Measurements from ENCODE around the gene UNC79. TPM values are rescaled to one million over a fixed set of nuclear protein-coding genes. Genes with fewer than 3 reads are reported as not detected.

The UNC79 gene
- total RNA-seq, 1 donor from 2014 or later: 2.6 TPM

GRCh38 chr14:93712838-93713724, 282.3 kb downstream of the UNC79 start:
- TF ChIP-seq CTCF (IDR thresholded peaks at IDR 0.05; ENCODE audit: unreplicated experiment): no peak
- no peak overlapping the region for H3K4me3 Mint-ChIP-seq (ENCODE audit: low read depth)
- DNase-seq (ENCODE audit: low spot score, unreplicated experiment): no peak
- H3K27ac Mint-ChIP-seq: no peak overlapping the region
- H3K4me1 Mint-ChIP-seq (ENCODE audit: low read depth): peaks cover 3% of the 10 kb centered on the region
- peaks cover 15% of the 10 kb centered on the region for H3K27me3 Mint-ChIP-seq
- H3K9me3 Mint-ChIP-seq (ENCODE audit: low read depth): no peaks in the 10 kb centered on the region
- no peaks in the 10 kb centered on the region for H3K36me3 Mint-ChIP-seq (ENCODE audit: insufficient read depth)

GRCh38 chr14:93713726-93714405, 283.1 kb downstream of the UNC79 start:
- H3K36me3 Mint-ChIP-seq (ENCODE audit: insufficient read depth): no peaks in the 10 kb centered on the region
- peaks cover 3% of the 10 kb centered on the region for H3K4me1 Mint-ChIP-seq (ENCODE audit: low read depth)
- no peak for TF ChIP-seq CTCF (IDR thresholded peaks at IDR 0.05; ENCODE audit: unreplicated experiment)
- no peak overlapping the region for H3K27ac Mint-ChIP-seq
- H3K4me3 Mint-ChIP-seq (ENCODE audit: low read depth): no peak overlapping the region
- no peaks in the 10 kb centered on the region for H3K9me3 Mint-ChIP-seq (ENCODE audit: low read depth)
- DNase-seq (ENCODE audit: low spot score, unreplicated experiment): no peak
- peaks cover 13% of the 10 kb centered on the region for H3K27me3 Mint-ChIP-seq

- Mint-ChIP-seq H3K4me3 (ENCODE audit: low read depth) (no peak overlapping the region), H3K4me1 (ENCODE audit: low read depth) (peaks cover 3% of the 10 kb centered on the region), H3K27ac (no peak overlapping the region), H3K27me3 (peaks cover 11% of the 10 kb centered on the region), H3K36me3 (ENCODE audit: insufficient read depth) (no peaks in the 10 kb centered on the region), H3K9me3 (ENCODE audit: low read depth) (no peaks in the 10 kb centered on the region)
- TF ChIP-seq CTCF (IDR thresholded peaks at IDR 0.05; ENCODE audit: unreplicated experiment): no peak
- DNase-seq (ENCODE audit: low spot score, unreplicated experiment): no peak
Measured at GRCh38 chr14:93714605-93715004, 283.9 kb downstream of the UNC79 start.

GRCh38 chr14:93715279-93715927, 284.7 kb downstream of the UNC79 start:
- Mint-ChIP-seq H3K4me3 (ENCODE audit: low read depth) (no peak overlapping the region), H3K9me3 (ENCODE audit: low read depth) (no peaks in the 10 kb centered on the region), H3K27me3 (peaks cover 11% of the 10 kb centered on the region), H3K36me3 (ENCODE audit: insufficient read depth) (no peaks in the 10 kb centered on the region), H3K27ac (no peak overlapping the region), H3K4me1 (ENCODE audit: low read depth) (peaks cover 3% of the 10 kb centered on the region)
- DNase-seq (ENCODE audit: low spot score, unreplicated experiment): no peak
- no peak for TF ChIP-seq CTCF (IDR thresholded peaks at IDR 0.05; ENCODE audit: unreplicated experiment)

All from progenitor cell of endocrine pancreas (in vitro differentiated cells).